ENCODE results near the gene NFATC2.

DNA sequence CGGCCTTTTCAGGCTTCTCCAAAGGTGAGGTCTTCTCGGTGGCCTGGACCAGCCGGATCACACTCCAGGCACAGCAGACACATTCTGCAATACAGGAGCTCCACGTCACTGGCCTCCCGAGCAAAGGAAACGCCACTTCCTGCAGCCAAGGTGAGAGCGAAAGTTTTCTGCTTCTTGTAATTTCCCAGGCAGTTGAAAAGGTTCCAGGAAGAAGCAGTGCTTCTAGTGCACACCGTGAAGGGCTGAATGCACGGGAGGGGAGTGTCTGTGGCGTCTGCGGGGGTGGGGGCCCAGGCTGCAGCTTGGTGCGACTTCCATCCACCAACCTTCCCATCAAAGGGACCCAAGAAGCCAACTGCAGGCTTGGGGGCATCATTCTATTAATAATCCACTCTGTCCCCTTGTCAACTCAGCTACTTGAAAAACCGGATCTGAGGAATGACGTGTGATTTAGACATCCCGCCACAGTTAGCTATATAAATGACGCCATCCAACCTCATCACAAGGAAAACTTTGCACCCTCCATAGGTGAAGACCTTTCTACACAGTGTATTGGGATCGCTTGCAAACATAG, 61.1 kb downstream of the NFATC2 start:
- TF ChIP-seq FOS (IDR thresholded peaks at IDR 0.05; ENCODE audit: low read depth, low read length) (no peak), POLR2A (IDR thresholded peaks at IDR 0.05; ENCODE audit: low read depth, low read length) (no peak), RFX5 (IDR thresholded peaks at IDR 0.05; ENCODE audit: low read depth, low read length) (no peak), MAZ (IDR thresholded peaks at IDR 0.05; ENCODE audit: borderline replicate concordance, low read depth, low read length) (no peak), CHD1 (IDR thresholded peaks at IDR 0.05; ENCODE audit: low read depth, low read length) (no peak), RCOR1 (IDR thresholded peaks at IDR 0.05; ENCODE audit: insufficient replicate concordance, low read length) (no peak), NFE2L2 (IDR thresholded peaks at IDR 0.05; ENCODE audit: low read depth, low read length) (no peak), SMC3 (IDR thresholded peaks at IDR 0.05; ENCODE audit: low read depth, low read length) (no peak), CEBPB (IDR thresholded peaks at IDR 0.05; ENCODE audit: low read depth, low read length) (no peak), MXI1 (IDR thresholded peaks at IDR 0.05; ENCODE audit: borderline replicate concordance, low read depth, low read length) (no peak)
- TF ChIP-seq, protein P1, sequence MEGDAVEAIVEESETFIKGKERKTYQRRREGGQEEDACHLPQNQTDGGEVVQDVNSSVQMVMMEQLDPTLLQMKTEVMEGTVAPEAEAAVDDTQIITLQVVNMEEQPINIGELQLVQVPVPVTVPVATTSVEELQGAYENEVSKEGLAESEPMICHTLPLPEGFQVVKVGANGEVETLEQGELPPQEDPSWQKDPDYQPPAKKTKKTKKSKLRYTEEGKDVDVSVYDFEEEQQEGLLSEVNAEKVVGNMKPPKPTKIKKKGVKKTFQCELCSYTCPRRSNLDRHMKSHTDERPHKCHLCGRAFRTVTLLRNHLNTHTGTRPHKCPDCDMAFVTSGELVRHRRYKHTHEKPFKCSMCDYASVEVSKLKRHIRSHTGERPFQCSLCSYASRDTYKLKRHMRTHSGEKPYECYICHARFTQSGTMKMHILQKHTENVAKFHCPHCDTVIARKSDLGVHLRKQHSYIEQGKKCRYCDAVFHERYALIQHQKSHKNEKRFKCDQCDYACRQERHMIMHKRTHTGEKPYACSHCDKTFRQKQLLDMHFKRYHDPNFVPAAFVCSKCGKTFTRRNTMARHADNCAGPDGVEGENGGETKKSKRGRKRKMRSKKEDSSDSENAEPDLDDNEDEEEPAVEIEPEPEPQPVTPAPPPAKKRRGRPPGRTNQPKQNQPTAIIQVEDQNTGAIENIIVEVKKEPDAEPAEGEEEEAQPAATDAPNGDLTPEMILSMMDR (conservative IDR thresholded peaks at IDR 0.05; ENCODE audit: low read depth, low read length), result no peak
- TF ChIP-seq, protein P2, sequence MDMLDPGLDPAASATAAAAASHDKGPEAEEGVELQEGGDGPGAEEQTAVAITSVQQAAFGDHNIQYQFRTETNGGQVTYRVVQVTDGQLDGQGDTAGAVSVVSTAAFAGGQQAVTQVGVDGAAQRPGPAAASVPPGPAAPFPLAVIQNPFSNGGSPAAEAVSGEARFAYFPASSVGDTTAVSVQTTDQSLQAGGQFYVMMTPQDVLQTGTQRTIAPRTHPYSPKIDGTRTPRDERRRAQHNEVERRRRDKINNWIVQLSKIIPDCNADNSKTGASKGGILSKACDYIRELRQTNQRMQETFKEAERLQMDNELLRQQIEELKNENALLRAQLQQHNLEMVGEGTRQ (IDR thresholded peaks at IDR 0.05; ENCODE audit: low read depth, low read length), result no peak
- TF ChIP-seq, protein P3, sequence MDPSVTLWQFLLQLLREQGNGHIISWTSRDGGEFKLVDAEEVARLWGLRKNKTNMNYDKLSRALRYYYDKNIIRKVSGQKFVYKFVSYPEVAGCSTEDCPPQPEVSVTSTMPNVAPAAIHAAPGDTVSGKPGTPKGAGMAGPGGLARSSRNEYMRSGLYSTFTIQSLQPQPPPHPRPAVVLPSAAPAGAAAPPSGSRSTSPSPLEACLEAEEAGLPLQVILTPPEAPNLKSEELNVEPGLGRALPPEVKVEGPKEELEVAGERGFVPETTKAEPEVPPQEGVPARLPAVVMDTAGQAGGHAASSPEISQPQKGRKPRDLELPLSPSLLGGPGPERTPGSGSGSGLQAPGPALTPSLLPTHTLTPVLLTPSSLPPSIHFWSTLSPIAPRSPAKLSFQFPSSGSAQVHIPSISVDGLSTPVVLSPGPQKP (IDR thresholded peaks at IDR 0.05; ENCODE audit: borderline replicate concordance, low read depth, low read length), result no peak

Data from IMR-90 (cell line).